Bronchial epithelial cell (primary cell): ENCODE measurements around the gene MRPL14. TPM values are rescaled to one million over a fixed set of nuclear protein-coding genes. Genes with fewer than 3 reads are reported as not detected.

ENCODE experiments used
- DNase-seq: peaks from one replicate; pipeline ENCODE4 v3.0.0-alpha.2; 2010; ENCODE audit warnings: low read depth
- FAIRE-seq: peaks from 2 replicates; lab custom pipeline; 2011; peaks lifted over from hg19 to GRCh38; lab: Jason Lieb, UNC
- H3K27me3 ChIP-seq: 2 replicates; pipeline ENCODE4 v1.5.1; 2011; ENCODE audit warnings: low read length; ENCODE audit not compliant: control insufficient read depth, insufficient read depth
- H3K36me3 ChIP-seq: 2 replicates; pipeline ENCODE4 v1.5.1; 2011; ENCODE audit warnings: low read length; ENCODE audit not compliant: control insufficient read depth, insufficient read depth
- H3K4me3 ChIP-seq: 2 replicates; pipeline ENCODE4 v1.5.1; 2011; ENCODE audit warnings: mild to moderate bottlenecking, low read depth, low read length, control low read depth
- CTCF ChIP-seq: IDR thresholded peaks from 2 replicates; pipeline ENCODE4 v1.5.1; 2011; ENCODE audit warnings: mild to moderate bottlenecking, moderate library complexity, low read length, control low read depth, inconsistent platforms; ENCODE audit not compliant: insufficient read depth, severe bottlenecking
- total RNA-seq: library from RNA; depleted of rRNA; stranded (reverse); fragments of >200 nt; gene quantifications from 2 replicates; pipeline ENCODE4 v1.2.1, GENCODE V29; 2014

MRPL14 gene
- total RNA-seq, 1 donor from 2014 or later: 90.0 TPM

GRCh38 chr6:44161997-44162338, 34.7 kb upstream of the MRPL14 start:
- no peak overlapping the region for H3K4me3 ChIP-seq
- H3K36me3 ChIP-seq: peaks cover 1% of the 10 kb centered on the region
- no peak for TF ChIP-seq CTCF
- FAIRE-seq: no peak
- H3K27me3 ChIP-seq: peaks cover 2% of the 10 kb centered on the region
- peak; percentile 71 for DNase-seq

- Histone ChIP-seq H3K27me3 (no peaks in the 10 kb centered on the region), H3K36me3 (peaks cover 8% of the 10 kb centered on the region), H3K4me3 (no peak within 1 kb of the TSS)
- FAIRE-seq (no peak), DNase-seq (no peak)
- TF ChIP-seq CTCF: no peak
These were observed 31.5 kb upstream of the MRPL14 start, which contains the start of gene CAPN11 for GRCh38 chr6:44158770-44159228. Gene CAPN11, plus strand, starts transcription at chr6:44158820. Its CDS starts 29 bp downstream, at chr6:44158849.

GRCh38 chr6:44157152-44157521, 29.9 kb upstream of the MRPL14 start:
- no peak for TF ChIP-seq CTCF
- H3K27me3 ChIP-seq: no peaks in the 10 kb centered on the region
- DNase-seq (no peak), FAIRE-seq (peak; percentile 64)
- H3K4me3 ChIP-seq: no peak overlapping the region
- H3K36me3 ChIP-seq: peaks cover 21% of the 10 kb centered on the region

GRCh38 chr6:44156494-44157151, 29.4 kb upstream of the MRPL14 start:
- FAIRE-seq (no peak), DNase-seq (no peak)
- Histone ChIP-seq H3K36me3 (peaks cover 25% of the 10 kb centered on the region), H3K4me3 (no peak overlapping the region), H3K27me3 (no peaks in the 10 kb centered on the region)
- no peak for TF ChIP-seq CTCF

- H3K4me3 ChIP-seq: no peak overlapping the region
- peaks cover 36% of the 10 kb centered on the region for H3K36me3 ChIP-seq
- DNase-seq (no peak), FAIRE-seq (no peak)
- TF ChIP-seq CTCF: no peak
- H3K27me3 ChIP-seq: no peaks in the 10 kb centered on the region
These were observed 26.8 kb upstream of the MRPL14 start for GRCh38 chr6:44154067-44154466.

- TF ChIP-seq CTCF: no peak
- Histone ChIP-seq H3K36me3 (peaks cover 47% of the 10 kb centered on the region), H3K4me3 (no peak overlapping the region), H3K27me3 (no peaks in the 10 kb centered on the region)
- DNase-seq: no peak
- no peak for FAIRE-seq
These were observed 25.3 kb upstream of the MRPL14 start for GRCh38 chr6:44152533-44152932.
